Activated naive CD4-positive, alpha-beta T cell treated with anti-CD3 and anti-CD28 coated beads, Interleukin-2, amount 50 U/mL, for 16 hours (primary cell): ENCODE results near the gene MMP23B.
A peak's percentile ranks its signal among the peaks of the same experiment; 100 is the strongest.
"Not testable (repeated sequence)": the region's sequence is repeated elsewhere in the genome, so short reads cannot be mapped to it uniquely, and the experiment has no call there.

Experiments used
- DNase-seq: peaks from one replicate; pipeline ENCODE4 v3.0.0-alpha.2; 2020

The MMP23B gene

GRCh38 chr1:1631782-1632420 lies at the start of gene MMP23B:
MMP23B (plus strand) TSS chr1:1632173; CDS start chr1:1632219, 46 bp downstream.
- DNase-seq: peak; percentile 14

- no peak for DNase-seq
These were observed 49.2 kb upstream of the MMP23B start for GRCh38 chr1:1582585-1583346.

- DNase-seq: no peak
These were observed 48.5 kb upstream of the MMP23B start for GRCh38 chr1:1583347-1584010.

GRCh38 chr1:1591452-1591851 lies 40.5 kb upstream of the MMP23B start:
- no peak for DNase-seq

DNA sequence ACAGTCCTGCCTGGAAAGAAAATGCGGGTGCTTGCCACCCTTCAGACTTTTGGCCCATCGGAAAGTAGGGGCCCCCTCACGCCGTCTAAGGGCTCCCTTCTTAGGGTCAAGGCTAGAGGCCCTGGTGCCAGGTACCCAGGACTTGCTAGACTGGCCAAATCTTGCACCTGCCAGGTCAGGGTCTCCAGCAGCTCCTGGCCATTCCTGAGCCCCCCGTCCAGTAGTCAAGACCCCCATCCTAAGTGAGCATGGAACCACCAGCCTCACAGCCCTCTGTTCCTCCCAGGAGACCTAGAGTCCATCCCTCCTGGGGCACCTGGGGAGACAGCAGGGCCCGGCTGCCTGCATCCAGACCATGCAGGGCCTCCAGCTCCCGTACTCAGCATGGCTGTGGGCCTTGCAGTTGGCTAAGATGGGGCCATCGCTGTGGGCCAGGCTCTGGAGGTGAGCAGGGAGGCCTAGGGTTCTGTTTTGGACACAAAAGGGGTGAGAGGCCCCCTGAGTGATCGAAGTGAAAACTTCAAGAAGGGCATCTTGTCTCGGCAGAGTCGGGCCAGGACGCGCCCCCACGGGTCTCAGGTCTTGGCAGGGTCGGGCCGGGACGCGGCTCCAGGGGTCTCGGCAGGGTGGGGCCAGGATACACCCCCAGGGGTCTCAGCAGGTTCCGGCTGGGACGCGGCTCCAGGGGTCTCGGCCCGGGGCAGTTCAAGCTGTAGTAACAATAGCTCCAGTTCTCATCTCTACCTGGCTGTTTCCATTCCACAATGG lies 38.0 kb upstream of the MMP23B start:
- no peak for DNase-seq

GRCh38 chr1:1594602-1595260 lies 37.2 kb upstream of the MMP23B start:
- no peak for DNase-seq

DNA sequence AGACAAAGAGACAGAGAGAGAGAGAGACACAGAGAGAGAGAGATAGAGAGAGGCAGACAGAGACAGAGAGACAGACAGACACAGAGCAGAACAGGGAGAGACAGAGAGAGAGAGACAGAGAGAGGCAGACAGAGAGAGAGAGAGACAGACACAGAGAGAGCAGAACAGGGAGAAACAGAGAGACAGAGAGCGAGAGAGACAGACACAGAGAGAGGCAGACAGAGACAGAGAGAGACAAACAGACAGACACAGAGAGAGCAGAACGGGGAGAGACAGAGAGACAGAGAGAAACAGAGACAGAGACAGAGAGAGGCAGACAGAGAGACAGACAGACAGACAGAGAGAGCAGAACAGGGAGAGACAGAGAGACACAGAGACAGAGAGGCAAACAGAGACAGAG lies 36.6 kb upstream of the MMP23B start:
- DNase-seq: not testable (repeated sequence)

DNA sequence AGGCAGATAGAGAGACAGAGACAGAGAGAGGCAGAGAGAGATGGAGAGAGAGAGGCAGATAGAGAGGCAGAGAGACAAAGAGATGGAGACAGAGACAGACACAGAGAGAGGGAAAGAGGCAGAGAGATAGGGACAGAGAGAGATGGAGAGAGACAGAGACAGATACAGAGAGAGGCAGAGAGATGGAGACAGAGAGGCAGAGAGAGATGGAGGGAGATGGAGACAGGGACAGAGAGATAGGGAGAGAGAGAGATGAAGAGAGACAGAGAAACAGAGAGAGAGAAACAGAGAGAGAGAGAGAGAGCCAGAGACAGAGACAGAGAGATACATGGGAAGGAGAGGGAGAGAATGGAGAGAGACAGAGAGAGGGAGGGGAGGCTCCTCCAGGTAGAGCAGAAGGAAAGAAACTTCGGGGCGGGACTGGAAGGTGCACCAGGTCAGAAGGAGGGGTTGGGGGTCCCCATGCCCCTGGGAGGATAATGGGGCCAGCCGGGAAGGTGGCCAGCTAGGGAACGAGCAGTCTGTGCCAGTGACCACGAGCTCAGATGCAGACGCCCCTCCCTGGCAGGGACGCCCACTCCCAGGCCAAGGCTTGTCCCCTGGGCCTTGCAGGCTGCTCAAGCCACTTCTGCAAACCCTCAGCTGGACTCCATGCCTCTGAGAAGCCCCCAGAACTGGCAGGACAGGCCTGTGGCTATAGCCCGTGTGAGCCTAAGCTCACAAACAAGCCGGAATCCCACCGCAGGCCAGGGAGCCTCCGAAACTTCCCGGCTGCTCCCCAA lies 35.3 kb upstream of the MMP23B start:
- DNase-seq: no peak

DNA sequence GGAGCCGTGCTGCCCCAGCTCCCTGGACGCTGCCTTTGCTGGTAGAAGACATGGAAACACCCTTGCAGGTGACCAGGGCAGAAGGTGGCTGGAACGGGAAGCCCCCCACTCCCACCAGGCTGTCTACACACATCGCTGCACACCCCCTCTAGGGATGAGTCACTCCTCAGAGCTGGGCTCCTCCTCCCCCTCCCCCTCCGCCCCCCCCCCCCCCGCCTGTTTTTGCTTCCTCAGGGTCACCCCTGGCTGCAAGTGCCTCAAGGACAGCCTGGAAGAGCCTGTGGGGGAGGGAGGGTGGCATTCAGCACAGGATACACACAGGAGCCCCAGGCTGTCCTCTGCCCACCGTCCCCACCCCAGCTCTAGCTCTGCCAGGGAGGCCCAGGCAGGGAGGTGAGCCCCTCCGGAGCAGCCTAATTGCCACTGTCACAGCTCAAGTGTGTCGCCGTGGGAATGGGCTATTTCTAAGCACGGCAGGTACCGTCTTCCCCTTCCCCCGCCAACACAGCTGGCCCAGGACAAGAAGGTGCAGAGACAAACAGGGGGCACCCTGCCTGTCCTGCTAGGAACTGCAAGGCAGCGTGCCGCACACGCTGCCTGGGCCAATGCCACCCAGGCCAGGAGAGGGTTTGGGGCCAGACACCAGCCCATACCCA lies 34.6 kb upstream of the MMP23B start:
- no peak for DNase-seq

- DNase-seq: no peak
These were observed 33.8 kb upstream of the MMP23B start for GRCh38 chr1:1598051-1598719.

GRCh38 chr1:1598720-1599029 lies 33.3 kb upstream of the MMP23B start:
- DNase-seq: no peak

DNA sequence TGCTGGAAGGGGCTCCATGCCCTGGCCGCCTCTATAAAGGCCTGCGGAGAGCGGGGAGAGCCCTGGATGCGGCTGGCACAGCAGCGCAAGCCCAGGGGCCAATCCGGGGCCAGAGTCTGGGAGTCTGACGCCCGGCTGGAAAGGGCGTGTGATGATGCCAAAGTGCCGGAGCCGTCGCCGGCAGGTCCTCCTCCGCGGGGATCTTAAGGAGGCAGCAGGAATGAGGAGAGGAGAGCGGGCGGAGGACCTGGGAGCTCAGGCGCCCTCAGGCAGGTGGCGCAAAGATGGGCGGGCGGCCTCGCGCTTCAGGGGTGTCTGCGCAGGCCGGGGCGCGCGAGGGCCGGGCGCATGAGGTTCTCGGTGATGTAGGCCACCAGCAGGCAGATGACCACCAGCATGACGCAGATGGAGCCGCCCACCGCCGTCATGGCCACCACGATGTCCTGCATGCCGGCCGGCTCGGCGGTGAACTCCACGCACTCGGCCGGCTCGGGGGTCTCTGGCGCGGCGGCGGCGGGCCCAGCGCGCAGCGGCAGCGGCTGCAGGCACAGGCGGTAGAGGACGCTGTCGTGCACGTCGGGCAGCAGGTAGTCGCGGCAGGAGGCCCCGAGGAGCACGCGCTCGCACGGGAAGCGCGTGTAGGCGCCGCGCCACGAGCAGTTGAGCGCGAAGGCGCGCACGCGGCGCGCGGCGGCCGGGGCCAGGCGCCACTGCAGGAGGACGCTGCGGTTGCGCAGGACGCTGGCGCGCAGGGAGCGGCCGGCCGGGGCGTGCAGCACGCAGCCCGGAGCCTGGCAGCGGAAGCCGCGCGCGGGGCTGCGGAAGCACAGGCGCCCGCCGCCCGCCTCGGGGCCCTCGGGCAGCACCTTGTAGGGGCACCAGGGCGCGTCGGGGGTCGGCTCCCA lies 32.7 kb upstream of the MMP23B start:
- DNase-seq: peak; percentile 43

GRCh38 chr1:1599935-1600860 lies 31.8 kb upstream of the MMP23B start, which contains the start of gene FNDC10:
FNDC10 (minus strand) TSS chr1:1600135; CDS start chr1:1600015, 120 bp downstream.
- no peak for DNase-seq

- no peak for DNase-seq
These were observed 31.0 kb upstream of the MMP23B start for GRCh38 chr1:1600861-1601563.

GRCh38 chr1:1601564-1602303 lies 30.2 kb upstream of the MMP23B start:
- no peak for DNase-seq

- DNase-seq: no peak
These were observed 29.5 kb upstream of the MMP23B start for GRCh38 chr1:1602304-1602967.
